Neural cell (in vitro differentiated cells): Measurements from ENCODE around the gene DNAJC13. TPM values are rescaled to one million over a fixed set of nuclear protein-coding genes. Genes with fewer than 3 reads are reported as not detected.

Source experiments
- H2AFZ ChIP-seq: fragments of 200-600, 300-800 bp; sonication (generic), shearing (Covaris generic); 2 replicates; pipeline ENCODE4 v1.6.0; 2014; ENCODE audit warnings: low read depth, mild to moderate bottlenecking, antibody characterized with exemption, low read length, moderate library complexity
- H3F3A ChIP-seq: fragments of 200-600 bp; shearing (Covaris generic); 2 replicates; pipeline ENCODE4 v1.6.1; 2016; ENCODE audit warnings: mild to moderate bottlenecking, moderate library complexity, mixed read lengths, antibody characterized with exemption, low read length; ENCODE audit not compliant: insufficient read depth, poor library complexity, severe bottlenecking
- H3K27ac ChIP-seq: fragments of 200-600, 300-800 bp; sonication (generic), shearing (Covaris generic); 2 replicates; pipeline ENCODE4 v1.5.1; 2014; ENCODE audit warnings: mild to moderate bottlenecking, low read length, moderate library complexity
- H3K27me3 ChIP-seq: fragments of 300-800, 200-600 bp; sonication (generic), shearing (Covaris generic); 2 replicates; pipeline ENCODE4 v1.6.0; 2014; ENCODE audit warnings: mild to moderate bottlenecking, low read depth, low read length, moderate library complexity; ENCODE audit not compliant: insufficient read depth
- H3K36me3 ChIP-seq: fragments of 300-800, 200-600 bp; sonication (generic), shearing (Covaris generic); 2 replicates; pipeline ENCODE4 v1.5.1; 2014; ENCODE audit warnings: mild to moderate bottlenecking, antibody characterized with exemption, low read length, moderate library complexity; ENCODE audit not compliant: insufficient read depth
- H3K4me2 ChIP-seq: fragments of 300-800, 200-600 bp; sonication (generic), shearing (Covaris generic); 2 replicates; pipeline ENCODE4 v1.6.0; 2014; ENCODE audit warnings: mild to moderate bottlenecking, low read length
- H3K4me3 ChIP-seq: fragments of 300-800, 200-600 bp; sonication (generic), shearing (Covaris generic); 2 replicates; pipeline ENCODE4 v1.5.1; 2014; ENCODE audit warnings: mild to moderate bottlenecking, low read length, moderate library complexity
- H3K79me2 ChIP-seq: fragments of 200-600 bp; shearing (Covaris generic); replicated peaks from 2 replicates; pipeline ENCODE4 v1.6.0; 2014; ENCODE audit warnings: mild to moderate bottlenecking, low read length, moderate library complexity; ENCODE audit not compliant: insufficient read depth
- H3K9ac ChIP-seq: fragments of 300-800, 200-600 bp; sonication (generic), shearing (Covaris generic); 2 replicates; pipeline ENCODE4 v1.6.1; 2016; ENCODE audit warnings: mild to moderate bottlenecking, low read length, mixed read lengths
- H3K9me2 ChIP-seq: fragments of 200-600 bp; shearing (Covaris generic); 2 replicates; pipeline ENCODE4 v1.6.1; 2016; ENCODE audit warnings: mild to moderate bottlenecking, low read length, mixed read lengths; ENCODE audit not compliant: insufficient read depth
- H3K9me3 ChIP-seq: fragments of 200-600, 300-800 bp; sonication (generic), shearing (Covaris generic); 2 replicates; pipeline ENCODE4 v1.6.1; 2016; ENCODE audit warnings: mild to moderate bottlenecking, mixed run types, low read length, moderate library complexity, mixed read lengths
- H4K20me1 ChIP-seq: fragments of 200-600 bp; shearing (Covaris generic); 2 replicates; pipeline ENCODE4 v1.6.1; 2016; ENCODE audit warnings: mild to moderate bottlenecking, mixed run types; ENCODE audit not compliant: insufficient read depth
- CTCF ChIP-seq: fragments of 450-650 bp; IDR thresholded peaks from 2 replicates; pipeline ENCODE4 v1.5.1; 2014; ENCODE audit warnings: antibody characterized with exemption, mild to moderate bottlenecking, moderate library complexity; ENCODE audit not compliant: poor library complexity, severe bottlenecking
- EP300 ChIP-seq: fragments of 450-650 bp; conservative IDR thresholded peaks from 2 replicates; pipeline ENCODE4 v1.6.1; 2014; ENCODE audit warnings: antibody characterized with exemption, mild to moderate bottlenecking, moderate library complexity; ENCODE audit not compliant: poor library complexity, severe bottlenecking
- EZH2 ChIP-seq: fragments of 200-600, 300-800 bp; shearing (Covaris generic), sonication (generic); IDR thresholded peaks from 2 replicates; pipeline ENCODE4 v1.6.1; 2014; ENCODE audit warnings: antibody characterized with exemption, low read length, borderline replicate concordance, mild to moderate bottlenecking; ENCODE audit not compliant: insufficient read depth, poor library complexity, severe bottlenecking
- MXI1 ChIP-seq: fragments of 450-650 bp; conservative IDR thresholded peaks from 2 replicates; pipeline ENCODE4 v1.6.1; 2014; ENCODE audit warnings: antibody characterized with exemption, mild to moderate bottlenecking; ENCODE audit not compliant: poor library complexity, severe bottlenecking
- POLR2AphosphoS5 ChIP-seq: IDR thresholded peaks from 2 replicates; pipeline ENCODE4 v1.6.1; 2012
- RAD21 ChIP-seq: fragments of 450-650 bp; conservative IDR thresholded peaks from 2 replicates; pipeline ENCODE4 v1.6.1; 2014; ENCODE audit warnings: antibody characterized with exemption, mild to moderate bottlenecking, moderate library complexity
- REST ChIP-seq: IDR thresholded peaks from 2 replicates; pipeline ENCODE4 v1.6.1; 2012; ENCODE audit warnings: borderline replicate concordance
- SMC3 ChIP-seq: fragments of 450-650 bp; conservative IDR thresholded peaks from 2 replicates; pipeline ENCODE4 v1.6.1; 2014; ENCODE audit warnings: antibody characterized with exemption, mild to moderate bottlenecking, moderate library complexity; ENCODE audit not compliant: poor library complexity
- TAF1 ChIP-seq: IDR thresholded peaks from 2 replicates; pipeline ENCODE4 v1.6.1; 2012; ENCODE audit warnings: low read depth
- polyA minus RNA-seq: library from RNA; depleted of rRNA, polyadenylated mRNA; stranded (reverse); fragments of >200 nt; gene quantifications from 2 replicates; pipeline ENCODE4 v1.2.3, GENCODE V29; 2014
- polyA plus RNA-seq: library from polyadenylated mRNA; depleted of rRNA; stranded (reverse); fragments of >200 nt; gene quantifications from 2 replicates; pipeline ENCODE4 v1.2.3, GENCODE V29; 2014

Gene DNAJC13
- polyA plus RNA-seq (37.0 and 38.4 TPM in 2 replicates), polyA minus RNA-seq (69.1 and 83.7 TPM in 2 replicates)

- Histone ChIP-seq H3K27ac (peak within 1 kb of the TSS; percentile 74), H2AFZ (peak within 1 kb of the TSS; percentile 81)
Measured at GRCh38 chr3:132416807-132417694, at the start of gene DNAJC13. Gene DNAJC13 (plus strand): TSS chr3:132417502. CDS start chr3:132434551, 17,049 bp downstream.

GRCh38 chr3:132368515-132368914 is 48.8 kb upstream of the DNAJC13 start:
- Histone ChIP-seq H3K9me2 (no peaks in the 10 kb centered on the region), H3K4me2 (no peak overlapping the region), H3K27ac (no peak overlapping the region), H3F3A (no peaks in the 10 kb centered on the region), H3K4me3 (no peak overlapping the region), H3K27me3 (no peaks in the 10 kb centered on the region), H4K20me1 (no peaks in the 10 kb centered on the region), H3K9me3 (no peaks in the 10 kb centered on the region), H3K36me3 (no peaks in the 10 kb centered on the region), H3K79me2 (no peaks in the 10 kb centered on the region), H2AFZ (no peak overlapping the region), H3K9ac (no peak overlapping the region)
- no peak for TF ChIP-seq REST
- TF ChIP-seq POLR2AphosphoS5 = no peak
- no peak for TF ChIP-seq RAD21
- no peak for TF ChIP-seq EP300
- TF ChIP-seq CTCF = no peak
- no peak for TF ChIP-seq SMC3
- TF ChIP-seq TAF1 = no peak
- TF ChIP-seq MXI1 = no peak
- no peak for TF ChIP-seq EZH2

More at GRCh38 chr3:132416807-132417694, at the start of gene DNAJC13:
- Histone ChIP-seq H3K4me2 (peak within 1 kb of the TSS; percentile 80), H3K36me3 (no peaks in the 10 kb centered on the region), H3K27me3 (no peaks in the 10 kb centered on the region), H3K9ac (peak within 1 kb of the TSS; percentile 83), H3K9me3 (no peaks in the 10 kb centered on the region), H3K9me2 (no peaks in the 10 kb centered on the region), H3F3A (no peaks in the 10 kb centered on the region), H3K4me3 (peak within 1 kb of the TSS; percentile 86), H4K20me1 (no peaks in the 10 kb centered on the region), H3K79me2 (peaks cover 28% of the 10 kb centered on the region)
- TF ChIP-seq EZH2 (no peak), MXI1 (peak; percentile 57), POLR2AphosphoS5 (peak; percentile 84), CTCF (no peak), TAF1 (peak; percentile 83)
